Activated CD4-positive, alpha-beta T cell treated with anti-CD3 and anti-CD28 coated beads, Interleukin-2, amount 10 ng/mL, durations not matched to agents 24 days and 14 days (primary cell): ENCODE results near the gene GABRB3. TPM values are rescaled to one million over a fixed set of nuclear protein-coding genes. Genes with fewer than 3 reads are reported as not detected.

Experiments used
- DNase-seq: peaks from one replicate; pipeline ENCODE4 v3.0.0; 2022
- H3K27ac Mint-ChIP-seq: one replicate; pipeline ENCODE4 v1.8.0; 2022; ENCODE audit warnings: mild to moderate bottlenecking, mixed read lengths
- H3K27me3 Mint-ChIP-seq: one replicate; pipeline ENCODE4 v1.8.0; 2022; ENCODE audit warnings: mixed read lengths
- H3K36me3 Mint-ChIP-seq: one replicate; pipeline ENCODE4 v1.8.0; 2022; ENCODE audit warnings: low read depth, mild to moderate bottlenecking, mixed read lengths
- H3K4me1 Mint-ChIP-seq: one replicate; pipeline ENCODE4 v1.8.0; 2021; ENCODE audit warnings: mixed read lengths
- H3K4me3 Mint-ChIP-seq: one replicate; pipeline ENCODE4 v1.8.0; 2022; ENCODE audit warnings: mild to moderate bottlenecking, moderate library complexity, mixed read lengths
- H3K9me3 Mint-ChIP-seq: one replicate; pipeline ENCODE4 v1.8.0; 2021; ENCODE audit warnings: mixed read lengths
- intact Hi-C: fragments of 100-400 bp; cut with micrococcal nuclease; formaldehyde crosslinking; loops from one replicate; pipeline ENCODE4 v1.15.1; 2023
- total RNA-seq: library from RNA; stranded (reverse); gene quantifications from 2 replicates; pipeline ENCODE4 v1.2.3, GENCODE V29; 2022

GABRB3 gene
- total RNA-seq, 1 donor from 2014 or later, result not detected

- no peaks in the 10 kb centered on the region for H3K9me3 Mint-ChIP-seq
- no peak for DNase-seq
- no peaks in the 10 kb centered on the region for H3K4me1 Mint-ChIP-seq
- H3K36me3 Mint-ChIP-seq, result no peaks in the 10 kb centered on the region
- no peak overlapping the region for H3K27ac Mint-ChIP-seq
- intact Hi-C loops, result no loop called here
- no peak overlapping the region for H3K4me3 Mint-ChIP-seq
- H3K27me3 Mint-ChIP-seq, result peaks cover 3% of the 10 kb centered on the region
Measured at GRCh38 chr15:26766262-26766661, 6.6 kb downstream of the GABRB3 start.

DNA sequence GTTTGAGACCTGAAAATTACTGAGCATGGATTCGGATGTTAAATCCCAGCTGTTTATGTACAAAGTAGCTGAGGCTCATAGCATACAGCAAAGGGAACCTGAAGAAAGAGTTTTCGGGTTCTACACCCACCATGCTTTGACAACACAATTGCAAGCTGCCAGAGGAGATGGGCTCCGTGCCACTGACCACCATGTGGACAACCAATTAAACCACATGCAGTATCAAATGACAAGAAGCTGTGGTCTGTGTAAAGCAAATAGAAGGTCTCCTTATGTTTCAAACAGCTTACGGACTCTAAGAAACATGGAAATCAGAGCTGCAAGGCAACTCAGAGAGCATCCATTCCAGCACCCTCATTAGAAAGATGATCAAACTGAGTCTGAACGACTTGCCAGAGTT lies 12.9 kb downstream of the GABRB3 start:
- H3K9me3 Mint-ChIP-seq, result no peaks in the 10 kb centered on the region
- no peak overlapping the region for H3K27ac Mint-ChIP-seq
- no peaks in the 10 kb centered on the region for H3K27me3 Mint-ChIP-seq
- intact Hi-C loops, result no loop called here
- DNase-seq, result no peak
- no peak overlapping the region for H3K4me3 Mint-ChIP-seq
- H3K36me3 Mint-ChIP-seq, result no peaks in the 10 kb centered on the region
- no peaks in the 10 kb centered on the region for H3K4me1 Mint-ChIP-seq

- no peaks in the 10 kb centered on the region for H3K4me1 Mint-ChIP-seq
- no peak for DNase-seq
- no peak overlapping the region for H3K27ac Mint-ChIP-seq
- no peak overlapping the region for H3K4me3 Mint-ChIP-seq
- intact Hi-C loops, result no loop called here
- H3K27me3 Mint-ChIP-seq, result no peaks in the 10 kb centered on the region
- no peaks in the 10 kb centered on the region for H3K9me3 Mint-ChIP-seq
- no peaks in the 10 kb centered on the region for H3K36me3 Mint-ChIP-seq
Measured at GRCh38 chr15:26758079-26758478, 14.8 kb downstream of the GABRB3 start.

DNA sequence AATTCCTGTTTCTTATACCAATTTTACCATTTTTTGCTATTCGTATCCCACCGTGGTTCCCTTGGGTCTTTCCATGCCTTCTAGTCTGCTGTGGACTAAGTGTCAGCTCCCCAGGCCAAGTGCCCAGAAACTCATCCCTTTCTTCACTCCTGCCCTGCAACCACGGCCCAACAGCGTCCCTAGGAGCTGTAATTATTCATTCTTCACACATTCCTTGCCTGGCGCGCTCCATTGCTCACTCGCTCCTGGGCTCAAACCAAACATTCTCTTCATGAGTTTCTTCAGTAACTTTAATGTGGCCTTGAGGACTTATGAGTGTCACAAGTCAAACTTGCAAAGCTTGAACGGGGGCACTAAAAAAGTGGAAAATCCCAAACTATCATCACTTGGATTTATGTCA lies 15.7 kb downstream of the GABRB3 start:
- Mint-ChIP-seq H3K4me3 (no peak overlapping the region), H3K36me3 (no peaks in the 10 kb centered on the region), H3K27ac (no peak overlapping the region), H3K9me3 (no peaks in the 10 kb centered on the region), H3K27me3 (no peaks in the 10 kb centered on the region), H3K4me1 (no peaks in the 10 kb centered on the region)
- DNase-seq, result no peak
- intact Hi-C loops, result no loop called here

- Mint-ChIP-seq H3K9me3 (peaks cover 9% of the 10 kb centered on the region), H3K27me3 (no peaks in the 10 kb centered on the region), H3K36me3 (no peaks in the 10 kb centered on the region), H3K4me3 (no peak overlapping the region), H3K4me1 (no peaks in the 10 kb centered on the region), H3K27ac (no peak overlapping the region)
- no peak for DNase-seq
- intact Hi-C loops, result no loop called here
Measured at GRCh38 chr15:26744894-26745293, 28.0 kb downstream of the GABRB3 start.

- Mint-ChIP-seq H3K36me3 (no peaks in the 10 kb centered on the region), H3K27me3 (no peaks in the 10 kb centered on the region), H3K27ac (no peak overlapping the region), H3K4me1 (no peaks in the 10 kb centered on the region), H3K4me3 (no peak overlapping the region), H3K9me3 (peaks cover 12% of the 10 kb centered on the region)
- no peak for DNase-seq
- intact Hi-C loops, result no loop called here
Measured at GRCh38 chr15:26739791-26740190, 33.1 kb downstream of the GABRB3 start.

GRCh38 chr15:26738996-26739395 lies 33.9 kb downstream of the GABRB3 start:
- peaks cover 11% of the 10 kb centered on the region for H3K9me3 Mint-ChIP-seq
- no peak for DNase-seq
- H3K4me3 Mint-ChIP-seq, result no peak overlapping the region
- no peaks in the 10 kb centered on the region for H3K4me1 Mint-ChIP-seq
- no peaks in the 10 kb centered on the region for H3K36me3 Mint-ChIP-seq
- no peaks in the 10 kb centered on the region for H3K27me3 Mint-ChIP-seq
- no peak overlapping the region for H3K27ac Mint-ChIP-seq
- intact Hi-C loops, result no loop called here

DNA sequence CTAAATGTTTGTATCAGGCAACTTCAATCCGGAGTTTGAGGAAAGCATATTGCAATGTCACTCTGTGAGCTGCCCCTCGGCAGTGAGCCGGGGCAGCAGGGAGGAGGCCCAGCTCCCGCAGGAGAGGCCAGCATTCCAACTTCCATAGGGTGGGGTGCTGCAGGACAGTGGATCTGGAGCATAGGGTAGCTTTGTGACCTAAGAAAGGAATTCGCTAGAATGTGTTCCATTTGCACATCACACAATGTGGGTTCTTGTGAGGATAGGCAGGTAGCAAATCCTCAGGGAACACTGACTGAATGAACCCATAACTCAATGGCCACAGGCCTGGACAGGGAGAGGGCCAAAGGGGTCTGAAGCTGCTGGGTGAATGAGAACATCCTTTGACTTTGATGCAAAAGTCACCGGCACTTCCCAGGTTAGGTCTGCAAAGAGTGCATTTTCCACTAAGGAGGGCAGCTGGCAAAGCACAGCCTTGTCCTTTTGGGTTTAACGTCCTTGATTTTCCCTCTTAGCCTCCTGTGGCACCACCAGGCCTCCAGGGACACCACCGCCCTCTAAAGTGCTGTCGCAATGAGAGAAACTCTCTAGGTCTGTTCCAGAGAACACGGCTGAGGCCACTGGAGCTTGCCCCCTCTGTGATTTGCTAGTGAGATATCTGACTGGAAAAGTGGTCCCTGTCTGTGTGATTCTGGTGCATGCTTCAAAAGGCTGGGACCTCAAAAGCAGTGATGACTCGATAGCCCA lies 36.2 kb downstream of the GABRB3 start:
- H3K36me3 Mint-ChIP-seq, result no peaks in the 10 kb centered on the region
- no peaks in the 10 kb centered on the region for H3K4me1 Mint-ChIP-seq
- intact Hi-C loops, result no loop called here
- no peak for DNase-seq
- H3K4me3 Mint-ChIP-seq, result no peak overlapping the region
- no peaks in the 10 kb centered on the region for H3K27me3 Mint-ChIP-seq
- H3K9me3 Mint-ChIP-seq, result peaks cover 13% of the 10 kb centered on the region
- H3K27ac Mint-ChIP-seq, result no peak overlapping the region

- H3K4me1 Mint-ChIP-seq, result no peaks in the 10 kb centered on the region
- no peak overlapping the region for H3K4me3 Mint-ChIP-seq
- no peaks in the 10 kb centered on the region for H3K36me3 Mint-ChIP-seq
- H3K9me3 Mint-ChIP-seq, result peaks cover 10% of the 10 kb centered on the region
- intact Hi-C loops, result no loop called here
- H3K27me3 Mint-ChIP-seq, result no peaks in the 10 kb centered on the region
- DNase-seq, result no peak
- no peak overlapping the region for H3K27ac Mint-ChIP-seq
Measured at GRCh38 chr15:26731965-26732364, 40.9 kb downstream of the GABRB3 start.

DNA sequence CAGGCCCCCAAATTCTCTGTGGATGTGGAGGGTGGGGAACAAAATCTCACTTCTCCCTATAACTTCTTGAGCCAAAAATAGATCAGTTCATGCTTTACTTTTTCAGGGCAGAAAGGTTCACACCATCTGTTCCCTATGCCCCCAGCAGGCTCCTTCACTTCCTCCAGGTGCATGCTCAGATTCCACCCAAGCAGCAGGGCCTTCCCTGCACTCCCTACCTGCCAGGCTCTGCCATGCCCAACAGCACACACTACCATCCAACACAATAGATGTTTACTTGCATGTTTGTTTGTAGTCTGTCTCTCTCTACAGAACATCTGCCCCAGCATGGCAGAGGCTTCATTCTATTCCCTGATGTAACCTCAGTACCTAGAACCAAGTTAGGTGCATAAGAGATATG lies 43.3 kb downstream of the GABRB3 start:
- Mint-ChIP-seq H3K27ac (no peak overlapping the region), H3K4me1 (no peaks in the 10 kb centered on the region), H3K4me3 (no peak overlapping the region), H3K36me3 (no peaks in the 10 kb centered on the region), H3K27me3 (no peaks in the 10 kb centered on the region), H3K9me3 (peaks cover 10% of the 10 kb centered on the region)
- intact Hi-C loops, result no loop called here
- no peak for DNase-seq

- Mint-ChIP-seq H3K4me3 (no peak overlapping the region), H3K9me3 (peaks cover 10% of the 10 kb centered on the region), H3K36me3 (no peaks in the 10 kb centered on the region), H3K27me3 (no peaks in the 10 kb centered on the region), H3K4me1 (no peaks in the 10 kb centered on the region), H3K27ac (no peak overlapping the region)
- intact Hi-C loops, result no loop called here
- no peak for DNase-seq
Measured at GRCh38 chr15:26729030-26729429, 43.8 kb downstream of the GABRB3 start.

GRCh38 chr15:26724381-26725150 lies 48.3 kb downstream of the GABRB3 start:
- Mint-ChIP-seq H3K4me3 (no peak overlapping the region), H3K27me3 (no peaks in the 10 kb centered on the region), H3K9me3 (no peaks in the 10 kb centered on the region), H3K4me1 (no peaks in the 10 kb centered on the region), H3K27ac (no peak overlapping the region), H3K36me3 (no peaks in the 10 kb centered on the region)
- no peak for DNase-seq
- intact Hi-C loops, result no loop called here

- H3K4me3 Mint-ChIP-seq, result no peak overlapping the region
- DNase-seq, result no peak
- intact Hi-C loops, result no loop called here
- H3K9me3 Mint-ChIP-seq, result peaks cover 5% of the 10 kb centered on the region
- no peaks in the 10 kb centered on the region for H3K27me3 Mint-ChIP-seq
- H3K27ac Mint-ChIP-seq, result no peak overlapping the region
- H3K4me1 Mint-ChIP-seq, result no peaks in the 10 kb centered on the region
- no peaks in the 10 kb centered on the region for H3K36me3 Mint-ChIP-seq
Measured at GRCh38 chr15:26722621-26723160, 50.2 kb downstream of the GABRB3 start.

GRCh38 chr15:26721232-26721967 lies 51.5 kb downstream of the GABRB3 start:
- Mint-ChIP-seq H3K4me3 (no peak overlapping the region), H3K27ac (no peak overlapping the region), H3K27me3 (no peaks in the 10 kb centered on the region), H3K4me1 (no peaks in the 10 kb centered on the region), H3K36me3 (no peaks in the 10 kb centered on the region), H3K9me3 (peaks cover 13% of the 10 kb centered on the region)
- no peak for DNase-seq
- intact Hi-C loops, result no loop called here
